Skin of body (tissue), 2 donors: ENCODE measurements around the gene SNRNP48. TPM values are rescaled to one million over a fixed set of nuclear protein-coding genes. Genes with fewer than 3 reads are reported as not detected.

Experiments used
- DNase-seq: peaks from one replicate; lab custom pipeline; 2025; lab: John Stamatoyannopoulos, UW
- total RNA-seq: library from RNA; depleted of rRNA; stranded (reverse); fragments of >200 nt; gene quantifications from one replicate; pipeline ENCODE4 v1.2.3, GENCODE V29; 2014

The SNRNP48 gene
- total RNA-seq, 1 donor from 2014 or later = 13.8 TPM

DNA sequence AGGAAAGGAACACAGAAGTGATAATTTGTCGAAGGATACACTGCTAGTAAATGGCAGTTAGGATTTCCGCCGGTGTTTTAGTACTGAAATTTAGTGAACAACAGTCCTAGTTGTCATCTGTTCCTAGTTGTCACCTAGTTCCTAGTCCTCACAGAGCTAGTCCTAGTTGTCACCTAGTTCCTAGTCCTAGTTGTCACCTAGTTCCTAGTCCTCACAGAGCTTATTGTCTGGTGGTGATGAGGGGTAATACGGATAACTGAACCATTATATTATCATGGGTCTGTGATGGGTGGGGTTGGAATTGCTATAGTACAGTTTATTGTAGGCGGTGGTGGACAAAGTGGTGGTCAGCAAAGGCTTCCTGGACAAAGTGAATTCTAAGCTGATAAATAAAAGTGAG is 1.8 kb downstream of the SNRNP48 start:
- DNase-seq = no peak

DNA sequence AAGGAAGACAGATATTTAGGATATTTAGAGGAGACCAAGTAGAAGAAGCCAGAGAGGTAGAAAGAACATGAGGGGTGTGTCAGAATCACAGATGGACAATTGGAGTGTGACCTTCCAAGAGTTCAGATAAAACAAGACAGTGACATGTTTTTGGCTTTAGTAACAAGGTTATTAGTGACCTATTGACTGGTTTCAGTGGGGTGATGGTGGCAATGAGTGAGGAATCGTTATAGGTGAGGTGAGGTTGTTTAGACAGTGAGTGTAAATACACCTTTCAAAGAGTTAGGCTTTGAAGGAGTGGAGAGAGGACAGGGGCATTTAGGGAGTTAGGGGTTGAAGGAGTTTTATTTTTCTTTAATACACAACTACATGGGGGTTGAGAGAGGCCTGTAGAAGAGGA is 3.2 kb downstream of the SNRNP48 start:
- DNase-seq = no peak

DNA sequence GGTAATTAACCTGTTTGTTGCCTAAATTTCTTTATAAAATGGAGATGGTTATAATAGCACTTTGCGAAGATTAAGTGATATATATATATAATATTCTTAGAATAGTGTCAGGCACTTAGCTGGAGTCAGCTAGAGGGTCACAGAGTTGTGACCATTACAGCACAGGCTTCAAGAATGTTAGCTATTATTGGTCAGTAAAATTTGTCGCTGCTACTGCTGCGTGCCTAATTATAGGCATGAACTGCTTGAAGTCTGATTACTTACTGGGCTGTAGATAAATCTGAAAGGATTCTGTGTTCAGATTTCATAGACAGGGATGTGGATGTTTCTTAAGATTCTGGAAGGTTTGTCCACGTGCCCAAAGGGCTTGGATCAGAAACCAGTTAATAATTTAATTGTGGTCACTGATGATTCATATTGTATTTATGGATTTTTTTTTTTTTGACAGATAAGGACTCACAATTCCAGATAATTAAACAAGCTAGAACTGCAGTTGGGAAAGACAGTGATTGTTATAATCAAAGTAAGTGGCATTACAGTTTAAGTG is 4.7 kb downstream of the SNRNP48 start:
- no peak for DNase-seq

DNA sequence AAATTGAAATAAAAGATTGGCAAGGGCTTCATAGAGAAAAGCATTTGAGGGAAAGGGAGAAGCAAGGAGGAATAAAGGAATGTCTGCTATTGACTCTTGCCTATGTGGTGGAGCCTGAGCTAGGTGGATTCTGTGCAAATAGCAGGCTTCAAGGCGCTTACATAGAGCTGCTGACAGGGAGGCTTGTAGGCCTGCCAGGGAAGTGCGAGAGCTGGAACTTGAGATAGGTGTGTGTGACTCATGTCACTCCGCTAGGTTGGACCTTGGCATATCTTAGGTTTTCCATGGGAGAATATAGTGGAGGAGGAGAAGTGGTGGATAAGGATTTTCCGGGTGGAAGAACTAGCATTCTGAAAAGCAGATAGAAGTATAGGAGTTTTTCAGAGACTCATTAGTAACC is 14.0 kb downstream of the SNRNP48 start:
- DNase-seq = no peak

DNA sequence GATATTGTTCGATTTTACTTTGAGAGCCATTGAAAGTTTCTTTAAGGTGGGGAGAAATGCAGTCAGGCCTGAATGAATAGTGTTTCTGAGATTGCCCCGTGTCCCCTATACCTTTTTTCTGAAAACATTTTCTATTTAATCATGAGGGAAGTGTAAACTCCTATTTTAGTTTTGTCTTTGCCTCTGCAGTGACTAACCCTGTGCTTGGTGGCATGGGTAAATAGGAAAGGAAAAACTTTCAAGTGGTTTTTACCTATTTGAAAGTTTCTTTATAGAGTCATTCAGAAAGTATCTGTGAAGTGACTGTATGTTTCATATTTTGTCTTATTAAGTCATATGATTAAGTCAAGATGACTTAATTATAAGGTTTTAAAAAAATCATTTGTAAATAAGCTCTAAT is 14.5 kb downstream of the SNRNP48 start:
- no peak for DNase-seq

DNA sequence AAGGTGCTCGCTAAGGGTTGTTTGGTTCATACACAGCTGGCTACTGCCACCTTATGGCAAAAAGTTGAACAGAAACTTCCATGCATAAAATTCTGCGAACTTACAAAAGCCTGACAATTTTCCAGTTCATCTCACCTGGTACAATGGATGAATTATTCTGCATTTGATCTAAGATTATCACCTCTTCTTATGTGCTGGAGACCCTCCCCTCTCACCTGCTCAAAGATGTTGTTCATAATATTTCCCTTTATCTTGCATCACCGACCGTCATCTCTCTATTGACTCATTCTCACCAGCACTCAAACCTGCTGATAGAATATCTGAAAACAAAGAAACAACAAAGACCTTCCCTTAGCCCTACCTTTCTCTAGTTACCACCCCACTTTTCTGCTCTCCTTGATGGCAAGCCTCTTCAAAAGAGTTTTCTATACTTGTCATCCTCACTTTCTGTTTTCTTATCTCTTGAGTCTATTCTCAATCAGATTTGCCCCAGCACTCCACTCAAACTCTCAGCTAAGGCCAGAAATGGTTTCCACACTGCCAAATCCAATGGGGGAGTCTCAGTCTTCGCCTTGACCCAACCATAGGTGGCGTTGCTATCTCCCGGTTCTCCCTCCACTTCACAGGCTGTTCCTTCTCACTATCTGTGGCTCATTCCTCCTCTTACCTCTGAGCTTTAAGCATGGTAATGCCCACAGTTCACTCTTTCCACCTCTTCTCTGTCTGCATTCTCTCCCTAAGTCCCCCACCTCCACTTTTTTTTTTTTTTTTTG is 25.8 kb downstream of the SNRNP48 start:
- DNase-seq = no peak

DNA sequence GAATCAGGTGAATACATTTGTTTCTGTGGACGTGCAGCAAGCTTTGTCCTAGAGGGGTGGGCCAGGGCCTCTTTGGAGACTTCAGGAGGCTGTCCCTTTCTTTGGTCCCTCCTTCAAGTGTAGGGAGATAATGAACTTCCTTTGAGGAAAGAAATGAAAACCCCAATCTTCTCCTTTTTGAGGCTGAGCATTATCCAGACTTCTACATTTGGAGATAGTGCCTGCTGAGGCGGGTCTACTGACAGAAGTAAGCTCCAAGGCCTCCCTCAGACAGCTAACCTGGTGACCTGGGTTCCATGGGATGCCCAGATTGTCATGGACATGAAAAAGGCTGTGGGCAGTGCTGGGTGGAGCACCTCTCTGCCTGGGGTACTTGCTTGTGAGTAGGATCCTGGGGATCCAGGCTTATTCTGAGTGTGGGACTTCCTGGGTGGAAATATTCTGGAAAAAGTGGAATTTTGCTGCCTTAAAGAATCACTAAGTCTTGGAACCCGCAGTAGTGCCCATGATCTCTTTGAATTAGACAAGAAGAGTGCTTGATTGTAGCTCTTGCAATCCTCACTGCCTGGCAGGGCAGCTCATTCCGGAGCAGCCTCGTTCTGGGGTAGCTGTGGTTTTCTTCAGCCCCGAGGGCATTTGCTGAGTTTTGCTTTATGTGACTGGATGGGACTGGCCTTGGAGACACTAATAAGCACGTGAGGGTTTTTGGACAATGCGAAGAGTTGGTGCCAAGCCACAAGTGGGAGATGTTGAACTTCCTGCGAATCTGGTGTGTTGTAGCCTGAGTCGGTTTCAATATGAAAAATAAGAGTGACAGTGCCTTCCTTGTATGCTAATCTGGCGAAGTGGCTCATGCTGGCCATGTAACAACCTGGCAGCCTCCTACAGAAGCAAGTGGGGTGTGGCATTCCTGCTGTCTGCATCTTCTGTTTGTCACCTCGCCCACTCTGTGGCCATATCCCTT is 28.1 kb downstream of the SNRNP48 start:
- DNase-seq = no peak

DNA sequence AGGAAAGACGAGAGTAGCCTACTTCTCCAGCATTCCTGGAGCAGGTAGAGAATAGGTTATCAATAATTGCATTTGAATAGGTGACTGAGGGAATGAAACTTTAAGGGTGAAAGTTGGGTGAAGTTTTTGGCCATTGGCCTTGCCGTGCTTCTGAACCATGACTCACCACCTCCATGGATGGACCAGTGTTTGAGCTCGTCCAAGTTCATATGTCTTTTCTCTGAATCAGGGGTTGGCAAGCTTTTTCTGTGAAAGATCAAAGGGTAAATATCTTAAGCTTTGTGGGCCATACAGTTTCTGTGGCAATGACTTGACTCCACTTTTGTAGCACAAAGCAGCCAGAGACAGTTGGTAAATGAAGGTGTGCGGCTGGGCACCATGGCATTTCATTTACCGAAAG is 31.8 kb downstream of the SNRNP48 start:
- no peak for DNase-seq

DNA sequence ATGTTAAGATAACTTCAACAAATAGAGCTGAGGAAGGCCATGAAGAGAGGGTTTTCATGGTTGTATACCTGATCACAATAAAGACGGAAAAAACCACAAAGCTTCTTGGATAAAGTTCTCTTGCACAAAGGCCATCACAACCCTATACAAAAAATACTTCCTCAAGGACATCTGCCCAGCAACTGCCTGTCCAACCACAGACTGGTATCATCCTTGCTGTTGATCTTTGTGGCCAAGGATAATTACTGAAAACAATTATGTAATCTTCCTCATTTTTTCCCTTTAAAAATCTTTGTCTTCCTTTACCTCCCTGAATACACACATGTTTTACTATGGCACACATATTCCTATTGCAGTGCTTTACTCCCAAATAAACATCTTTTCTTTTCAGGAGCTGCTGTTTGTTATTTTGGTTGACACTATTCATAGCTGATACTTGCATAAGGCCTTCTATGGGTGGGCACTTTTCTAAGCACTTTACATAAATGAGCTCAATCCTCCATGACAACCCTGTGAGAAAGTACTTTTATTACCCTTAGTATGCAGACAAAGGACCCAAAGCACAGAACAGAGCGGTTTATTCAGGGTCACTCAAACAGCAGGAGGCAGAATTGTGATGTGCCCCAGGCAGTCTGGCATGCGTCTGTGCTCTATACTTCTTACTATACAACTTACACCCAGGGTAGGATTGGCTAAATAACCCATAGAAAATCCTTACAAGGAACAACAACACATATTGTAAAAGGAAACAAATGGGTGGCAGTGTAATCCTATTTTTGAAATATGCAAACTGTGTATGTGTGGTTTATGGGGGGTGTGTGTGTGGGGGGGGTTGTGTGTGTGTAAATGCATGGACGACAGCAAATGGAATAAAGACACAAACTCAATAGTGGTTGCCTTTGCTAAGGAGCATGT is 35.1 kb downstream of the SNRNP48 start:
- DNase-seq = peak; percentile 9

DNA sequence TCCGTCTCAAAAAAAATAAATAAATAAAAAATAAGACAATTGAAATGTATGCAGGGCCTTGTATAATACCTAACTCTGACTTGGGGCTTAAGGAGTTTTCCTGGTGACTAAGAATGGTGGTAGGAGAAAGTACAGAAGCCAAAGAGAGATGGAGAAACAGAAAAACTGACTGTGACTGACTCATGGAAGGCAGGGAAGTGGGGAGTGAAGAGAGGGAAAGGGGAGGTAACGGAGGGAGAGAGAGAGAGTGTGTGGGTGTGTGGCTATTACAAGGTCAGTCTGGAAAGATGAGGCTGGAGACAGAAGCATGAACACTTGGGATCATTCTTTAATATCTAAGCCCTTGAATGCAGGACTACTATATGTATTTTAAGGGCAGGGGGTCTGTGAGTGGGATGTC is 38.5 kb downstream of the SNRNP48 start:
- no peak for DNase-seq

DNA sequence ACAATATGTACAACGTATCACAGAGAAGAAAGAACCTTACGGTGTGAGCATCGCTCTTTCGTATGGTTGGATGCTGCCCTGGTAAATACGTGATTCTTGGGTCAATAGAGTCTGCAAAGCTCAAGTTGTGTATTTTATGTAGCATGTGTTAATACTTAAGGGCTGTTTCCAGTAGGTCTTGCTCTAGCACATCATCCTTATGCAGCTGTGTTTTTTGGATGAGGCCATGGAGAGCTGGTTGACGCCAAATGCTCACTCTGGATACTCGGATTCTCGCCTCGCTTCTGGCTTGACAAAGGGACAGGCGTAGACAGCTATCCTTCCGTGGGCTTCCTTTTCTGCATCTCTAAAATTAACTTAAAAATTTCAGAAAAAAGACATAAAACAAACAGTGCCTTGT is 38.9 kb downstream of the SNRNP48 start:
- peak; percentile 67 for DNase-seq

DNA sequence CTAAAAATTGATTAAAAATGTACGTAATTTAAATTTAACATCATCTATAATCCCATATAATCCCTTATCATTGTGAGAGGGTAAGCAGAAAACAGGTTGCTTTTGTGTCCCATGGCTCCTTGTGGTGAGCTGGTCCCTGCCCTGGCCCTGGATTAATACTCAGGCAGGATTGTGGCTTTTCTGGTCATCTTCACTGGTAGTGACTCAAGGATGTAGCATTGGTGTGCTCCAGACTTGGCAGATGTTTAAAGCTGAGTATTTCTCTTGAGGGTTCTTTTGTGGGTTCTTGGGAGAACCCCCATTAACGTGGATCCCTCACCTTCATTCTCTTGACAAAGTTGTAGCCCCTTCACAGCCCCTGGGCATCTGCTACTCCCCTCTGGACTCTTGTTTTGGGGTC is 39.3 kb downstream of the SNRNP48 start:
- DNase-seq = no peak

DNA sequence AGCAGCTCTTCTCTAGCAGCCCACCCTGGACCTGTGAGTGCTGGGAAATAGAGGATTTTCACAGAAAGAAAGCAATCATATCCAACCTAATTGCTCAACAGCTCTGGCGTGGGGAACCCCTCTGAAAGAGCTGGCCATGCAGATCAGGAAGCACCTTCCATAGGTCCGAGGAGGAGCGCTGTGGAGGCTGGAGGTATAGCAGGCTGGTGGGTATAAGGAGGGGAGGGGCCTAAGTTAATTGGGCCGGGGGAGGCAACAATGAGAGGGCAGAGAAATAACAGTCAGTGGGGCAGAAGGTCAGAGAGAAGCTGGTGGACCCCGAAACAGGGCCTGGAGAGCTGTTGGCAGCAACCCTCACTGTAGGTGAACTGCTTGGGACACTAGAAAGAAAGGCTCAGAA is 40.8 kb downstream of the SNRNP48 start:
- no peak for DNase-seq

DNA sequence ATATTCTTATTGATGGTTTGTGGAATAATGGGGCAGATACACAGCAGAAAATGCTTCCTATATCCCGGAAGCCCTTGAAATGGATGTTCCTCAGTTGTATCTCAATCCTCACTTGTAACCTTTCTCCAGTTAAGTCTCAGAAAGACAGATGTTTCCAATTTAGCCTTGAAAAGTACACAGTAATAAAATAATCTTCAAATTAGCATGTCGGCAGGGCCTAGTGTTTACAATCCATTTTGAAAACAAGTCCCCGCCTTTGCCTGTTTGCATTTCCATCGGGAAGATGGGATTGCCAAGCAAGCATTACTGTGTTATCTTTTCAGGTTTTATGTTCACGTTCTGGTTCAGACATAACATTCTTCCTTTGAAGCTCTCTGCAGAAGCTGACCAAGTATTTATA is 41.5 kb downstream of the SNRNP48 start:
- no peak for DNase-seq

DNA sequence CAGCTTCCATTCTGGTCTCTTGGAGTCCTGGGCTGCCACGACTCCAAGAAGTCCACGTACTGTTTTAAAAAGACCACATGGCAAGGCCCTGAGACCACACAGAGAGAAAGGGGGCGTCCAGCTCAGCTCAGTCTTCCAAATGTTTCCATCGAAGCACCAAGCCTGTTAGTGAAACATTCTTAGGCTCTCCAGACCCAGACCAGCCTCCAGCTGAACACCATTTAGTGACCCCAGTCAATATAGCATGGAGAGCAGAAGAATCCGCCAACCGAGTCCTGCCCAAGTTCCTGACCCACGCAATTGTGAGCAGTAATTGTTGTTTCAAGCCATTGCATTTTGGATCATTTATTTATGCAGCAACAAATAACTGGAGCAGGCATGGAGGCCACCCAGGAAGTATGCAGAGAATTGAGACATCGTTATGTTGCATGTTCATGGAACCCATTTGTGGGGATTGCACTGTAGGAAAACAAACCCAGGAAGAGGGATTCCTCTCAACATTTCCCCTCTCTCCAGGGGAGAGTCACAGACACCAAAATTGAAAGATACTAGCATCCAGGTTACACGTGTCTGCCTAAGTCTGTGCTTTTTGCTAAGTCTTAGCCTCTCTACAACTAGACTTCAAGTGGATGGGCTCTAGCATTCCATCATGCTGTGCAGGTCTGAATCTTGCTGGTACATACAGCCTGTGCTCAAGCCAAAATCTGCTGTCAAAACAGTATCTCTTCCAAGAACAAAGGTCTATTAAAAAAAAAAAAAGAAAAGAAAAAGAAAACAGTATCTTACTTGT is 42.7 kb downstream of the SNRNP48 start:
- DNase-seq = no peak

DNA sequence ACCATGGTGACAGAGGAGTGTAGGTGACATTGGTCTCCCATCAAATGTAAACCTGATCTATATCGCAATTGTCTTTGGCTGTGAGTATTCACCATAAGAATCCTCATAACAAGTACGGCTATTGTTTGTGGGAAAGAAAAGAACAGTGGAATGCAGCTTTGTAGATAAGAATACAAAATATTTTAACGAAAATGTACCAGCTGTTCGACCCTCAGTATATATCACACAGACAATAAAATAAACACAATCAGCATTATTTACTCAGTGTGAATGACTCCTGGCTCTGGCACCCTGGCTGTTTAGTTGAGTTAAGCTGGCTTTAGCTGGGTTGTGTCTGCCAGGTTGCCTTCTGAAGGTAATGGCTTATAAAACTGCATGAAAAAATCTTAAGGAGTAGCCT is 43.4 kb downstream of the SNRNP48 start:
- DNase-seq = no peak

DNA sequence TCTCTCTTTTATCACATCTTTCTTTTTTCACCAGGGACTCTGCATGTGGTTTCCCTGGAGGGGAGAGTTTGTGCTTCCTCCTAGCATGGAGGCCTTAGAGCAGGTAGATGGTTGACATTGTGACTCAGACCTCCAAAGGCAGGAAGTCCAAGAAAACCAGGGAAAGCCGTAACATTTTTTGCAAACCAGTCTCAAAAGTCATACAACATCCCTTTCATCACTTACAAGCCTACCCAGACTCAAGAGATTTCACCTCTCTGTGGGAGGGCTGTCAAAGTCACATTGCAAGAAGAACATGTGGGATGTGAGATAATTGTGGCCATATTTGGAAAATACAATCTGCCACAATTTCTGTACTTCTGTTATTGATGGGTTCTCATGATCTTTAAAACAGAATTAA is 46.2 kb downstream of the SNRNP48 start:
- no peak for DNase-seq

DNA sequence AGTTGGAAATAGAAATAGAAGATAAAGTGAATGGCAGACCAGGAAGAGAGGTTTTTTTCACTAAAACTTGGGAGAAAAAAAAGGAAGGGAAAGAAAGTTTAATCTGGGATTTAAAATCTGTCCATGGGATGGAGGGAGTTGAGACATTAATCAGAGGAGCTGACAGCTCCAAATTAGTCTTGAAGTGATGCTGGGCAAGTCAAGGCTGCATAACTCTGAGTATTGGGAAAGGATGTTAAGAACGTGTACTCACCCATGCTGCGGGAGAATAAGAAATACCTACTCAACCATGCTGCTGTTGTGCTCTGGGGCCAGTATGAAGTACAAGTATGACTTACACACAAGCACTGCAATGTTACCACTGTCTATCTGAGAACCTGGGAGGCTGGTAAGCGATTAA is 47.5 kb downstream of the SNRNP48 start:
- no peak for DNase-seq

DNA sequence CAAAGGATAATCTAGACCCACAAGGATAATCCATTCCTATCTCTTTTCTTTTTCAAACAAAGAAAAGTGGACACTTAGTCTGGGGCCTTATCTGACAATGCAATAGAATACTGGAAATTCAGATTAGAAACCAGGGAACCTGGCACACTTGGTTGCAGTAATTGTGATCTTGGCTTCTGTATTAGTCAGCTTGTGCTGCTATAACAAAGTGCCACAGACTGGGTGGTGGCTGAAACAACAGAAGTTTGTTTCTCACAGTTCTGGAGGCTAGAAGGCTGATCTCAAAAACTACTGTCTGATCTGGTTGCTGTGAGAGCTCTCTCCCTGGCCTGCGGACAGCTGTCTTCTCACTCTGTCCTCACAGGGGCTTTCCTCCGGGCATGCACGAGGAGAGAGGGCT is 49.4 kb downstream of the SNRNP48 start:
- no peak for DNase-seq

DNA sequence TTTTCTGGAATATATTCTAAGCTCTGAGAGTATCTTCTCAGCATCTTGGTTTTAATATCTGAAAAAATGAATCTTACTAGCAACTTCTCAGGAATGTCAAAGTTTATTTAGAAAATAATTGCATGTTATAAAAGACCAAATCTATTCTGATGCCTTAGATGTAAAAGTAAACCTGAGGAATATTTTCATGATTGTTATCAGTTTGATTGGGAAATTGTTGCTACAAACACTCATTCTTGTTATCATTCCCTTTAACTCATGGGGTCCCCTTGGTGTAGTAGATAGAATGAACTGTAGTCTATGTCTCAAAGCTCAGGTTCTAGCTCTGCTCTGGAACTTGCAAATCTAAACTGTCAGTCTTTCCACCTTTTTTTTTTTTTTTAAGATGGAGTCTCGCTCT is 50.0 kb downstream of the SNRNP48 start:
- no peak for DNase-seq
